ENCODE data around the gene RHBDL3. TPM values are rescaled to one million over a fixed set of nuclear protein-coding genes. Genes with fewer than 3 reads are reported as not detected.
"Not testable (repeated sequence)": the region's sequence is repeated elsewhere in the genome, so short reads cannot be mapped to it uniquely, and the experiment has no call there.

RHBDL3 gene
- total RNA-seq, 1 experiment from 2014 or later = 8.5 TPM

DNA sequence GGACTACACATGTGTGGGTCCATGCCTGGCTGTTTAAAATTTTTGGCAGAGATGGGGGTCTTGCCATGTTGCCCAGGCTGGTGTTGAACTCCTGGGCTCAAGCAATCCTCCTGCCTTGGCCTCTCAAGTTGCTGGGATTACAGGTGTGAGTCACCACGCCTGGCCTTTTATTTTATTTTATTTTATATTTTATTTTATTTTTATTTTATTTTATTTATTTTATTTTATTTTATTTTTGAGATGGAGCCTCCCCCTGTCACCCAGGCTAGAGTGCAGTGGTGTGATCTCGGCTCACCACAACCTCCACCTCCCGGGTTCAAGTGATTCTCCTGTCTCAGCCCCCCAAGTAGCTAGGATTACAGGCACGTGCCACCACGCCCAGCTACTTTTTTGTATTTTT lies 51.0 kb downstream of the RHBDL3 start:
- not testable (repeated sequence) for DNase-seq; H3K4me3 ChIP-seq (ENCODE audit: insufficient read depth, low read depth, low read length); H3K27me3 ChIP-seq (ENCODE audit: control insufficient read depth, insufficient read depth, low read length); H3K36me3 ChIP-seq (replicated peaks; ENCODE audit: control insufficient read depth, insufficient read depth, low read length)

DNA sequence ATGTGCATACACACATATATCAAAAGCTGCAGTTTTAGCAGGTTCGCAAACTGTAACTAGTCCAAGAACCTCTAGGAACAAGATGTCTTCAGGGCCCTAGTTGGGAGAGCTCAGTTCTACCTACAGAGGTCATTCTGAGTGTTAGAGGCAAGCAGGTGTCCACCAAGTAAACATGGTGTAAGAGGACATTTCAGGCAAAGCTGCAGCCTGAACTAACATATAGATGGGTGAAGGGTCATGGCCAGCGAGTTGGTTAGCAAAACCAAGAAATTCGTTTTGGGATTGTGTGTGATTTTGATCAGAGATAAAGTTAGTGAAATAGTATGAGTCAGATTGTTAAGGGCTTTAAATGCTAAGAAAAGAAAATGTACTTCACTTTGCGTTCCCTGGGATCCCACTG lies 51.7 kb downstream of the RHBDL3 start:
- no peaks in the 10 kb centered on the region for H3K27me3 ChIP-seq (ENCODE audit: control insufficient read depth, insufficient read depth, low read length)
- no peak for DNase-seq
- no peaks in the 10 kb centered on the region for H3K36me3 ChIP-seq (replicated peaks; ENCODE audit: control insufficient read depth, insufficient read depth, low read length)
- H3K4me3 ChIP-seq (ENCODE audit: insufficient read depth, low read depth, low read length) = no peak overlapping the region

DNA sequence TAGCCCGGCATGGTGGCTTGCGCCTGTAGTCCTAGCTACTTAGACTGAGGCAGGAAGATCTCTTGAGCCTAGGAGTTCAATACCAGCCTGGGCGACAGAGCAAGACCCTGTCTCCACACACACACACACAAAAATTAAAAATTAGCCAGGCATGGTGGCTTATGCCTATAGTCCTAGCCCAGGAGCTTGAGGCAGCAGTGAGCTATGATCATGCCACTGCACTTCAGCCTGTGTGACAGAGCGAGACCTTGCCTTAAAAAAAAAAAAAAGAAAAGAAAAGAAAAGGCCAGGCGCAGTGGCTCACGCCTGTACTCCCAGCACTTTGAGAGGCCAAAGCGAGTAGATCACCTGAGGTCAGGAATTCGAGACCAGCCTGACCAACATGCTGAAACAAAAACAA lies 52.4 kb downstream of the RHBDL3 start:
- no peak for DNase-seq
- H3K4me3 ChIP-seq (ENCODE audit: insufficient read depth, low read depth, low read length) = no peak overlapping the region
- H3K27me3 ChIP-seq (ENCODE audit: control insufficient read depth, insufficient read depth, low read length) = no peaks in the 10 kb centered on the region
- no peaks in the 10 kb centered on the region for H3K36me3 ChIP-seq (replicated peaks; ENCODE audit: control insufficient read depth, insufficient read depth, low read length)

DNA sequence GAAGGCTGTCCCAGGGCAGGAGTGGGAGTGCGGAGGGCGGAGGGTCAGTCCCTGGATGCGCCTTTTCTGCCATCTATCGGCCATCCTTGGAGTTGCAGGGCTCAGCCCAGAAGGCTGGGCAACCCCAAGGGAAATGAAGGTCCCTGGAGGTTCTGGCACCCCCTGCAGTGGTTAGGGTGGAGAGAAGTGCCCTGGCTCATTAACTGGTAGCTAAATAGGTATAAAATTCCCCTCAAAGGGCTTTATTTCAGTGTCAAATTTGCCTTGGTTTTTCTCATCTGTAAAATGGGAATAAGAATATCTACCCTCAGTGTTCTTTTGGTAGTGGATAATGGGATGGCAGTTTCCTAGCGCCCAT lies 53.9 kb downstream of the RHBDL3 start:
- peak; percentile 93 for DNase-seq
- no peaks in the 10 kb centered on the region for H3K27me3 ChIP-seq (ENCODE audit: control insufficient read depth, insufficient read depth, low read length)
- H3K4me3 ChIP-seq (ENCODE audit: insufficient read depth, low read depth, low read length) = no peak overlapping the region
- no peaks in the 10 kb centered on the region for H3K36me3 ChIP-seq (replicated peaks; ENCODE audit: control insufficient read depth, insufficient read depth, low read length)

DNA sequence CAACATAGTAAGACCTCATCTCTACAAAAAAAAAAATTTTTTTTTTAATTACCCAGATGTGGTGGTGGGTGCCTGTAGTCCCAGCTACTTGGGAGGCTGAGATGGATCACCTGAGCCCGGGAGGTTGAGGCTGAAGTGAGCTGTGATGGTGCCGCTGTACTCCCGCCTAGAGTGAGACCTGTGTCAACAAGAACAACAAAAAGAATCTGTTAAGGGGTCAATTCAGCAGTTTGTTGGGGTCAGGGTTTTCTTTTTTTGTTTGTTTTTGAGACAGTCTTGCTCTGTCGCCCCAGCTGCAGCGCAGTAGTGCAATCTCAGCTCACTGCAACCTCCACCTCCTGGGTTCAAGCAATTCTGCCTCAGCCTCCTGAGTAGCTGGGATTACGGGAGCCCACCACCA lies 54.4 kb downstream of the RHBDL3 start:
- H3K4me3 ChIP-seq (ENCODE audit: insufficient read depth, low read depth, low read length); DNase-seq; H3K36me3 ChIP-seq (replicated peaks; ENCODE audit: control insufficient read depth, insufficient read depth, low read length); H3K27me3 ChIP-seq (ENCODE audit: control insufficient read depth, insufficient read depth, low read length): not testable (repeated sequence)

DNA sequence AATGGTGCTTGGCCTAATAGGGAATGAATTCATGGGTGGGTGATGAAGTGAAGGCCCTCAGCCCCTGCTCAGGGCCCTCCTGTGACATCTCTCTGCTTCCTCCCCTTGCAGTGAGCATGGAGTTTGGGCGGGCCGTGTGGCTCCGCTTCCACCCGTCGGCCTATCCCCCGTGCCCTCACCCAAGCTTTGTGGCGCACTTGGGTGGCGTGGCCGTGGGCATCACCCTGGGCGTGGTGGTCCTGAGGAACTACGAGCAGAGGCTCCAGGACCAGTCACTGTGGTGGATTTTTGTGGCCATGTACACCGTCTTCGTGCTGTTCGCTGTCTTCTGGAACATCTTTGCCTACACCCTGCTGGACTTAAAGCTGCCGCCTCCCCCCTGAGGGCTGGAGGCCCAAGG lies 55.2 kb downstream of the RHBDL3 start:
- H3K36me3 ChIP-seq (replicated peaks; ENCODE audit: control insufficient read depth, insufficient read depth, low read length) = no peaks in the 10 kb centered on the region
- no peak overlapping the region for H3K4me3 ChIP-seq (ENCODE audit: insufficient read depth, low read depth, low read length)
- DNase-seq = no peak
- no peaks in the 10 kb centered on the region for H3K27me3 ChIP-seq (ENCODE audit: control insufficient read depth, insufficient read depth, low read length)

DNA sequence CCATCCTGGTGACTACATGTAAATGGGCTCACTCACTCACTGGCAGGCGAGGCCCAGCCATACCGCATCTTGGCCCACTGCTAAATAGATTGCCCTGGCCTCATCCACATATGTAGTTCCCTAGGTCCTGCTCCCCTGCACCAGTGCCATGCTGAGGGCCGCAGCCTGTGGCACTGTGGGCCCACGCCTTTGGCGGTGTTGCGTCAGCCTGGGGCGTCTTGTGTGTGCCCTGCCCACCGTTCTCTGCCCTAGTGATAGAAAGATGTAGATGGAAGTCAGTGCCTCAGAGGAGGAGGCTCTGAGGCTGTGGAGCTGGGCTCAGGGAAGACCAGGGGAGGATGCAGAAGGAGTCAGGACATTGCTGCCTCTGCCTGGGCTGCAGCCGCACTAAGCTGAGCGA lies 57.4 kb downstream of the RHBDL3 start:
- no peak for DNase-seq
- Histone ChIP-seq H3K4me3 (ENCODE audit: insufficient read depth, low read depth, low read length) (no peak overlapping the region), H3K27me3 (ENCODE audit: control insufficient read depth, insufficient read depth, low read length) (no peaks in the 10 kb centered on the region), H3K36me3 (replicated peaks; ENCODE audit: control insufficient read depth, insufficient read depth, low read length) (no peaks in the 10 kb centered on the region)

DNA sequence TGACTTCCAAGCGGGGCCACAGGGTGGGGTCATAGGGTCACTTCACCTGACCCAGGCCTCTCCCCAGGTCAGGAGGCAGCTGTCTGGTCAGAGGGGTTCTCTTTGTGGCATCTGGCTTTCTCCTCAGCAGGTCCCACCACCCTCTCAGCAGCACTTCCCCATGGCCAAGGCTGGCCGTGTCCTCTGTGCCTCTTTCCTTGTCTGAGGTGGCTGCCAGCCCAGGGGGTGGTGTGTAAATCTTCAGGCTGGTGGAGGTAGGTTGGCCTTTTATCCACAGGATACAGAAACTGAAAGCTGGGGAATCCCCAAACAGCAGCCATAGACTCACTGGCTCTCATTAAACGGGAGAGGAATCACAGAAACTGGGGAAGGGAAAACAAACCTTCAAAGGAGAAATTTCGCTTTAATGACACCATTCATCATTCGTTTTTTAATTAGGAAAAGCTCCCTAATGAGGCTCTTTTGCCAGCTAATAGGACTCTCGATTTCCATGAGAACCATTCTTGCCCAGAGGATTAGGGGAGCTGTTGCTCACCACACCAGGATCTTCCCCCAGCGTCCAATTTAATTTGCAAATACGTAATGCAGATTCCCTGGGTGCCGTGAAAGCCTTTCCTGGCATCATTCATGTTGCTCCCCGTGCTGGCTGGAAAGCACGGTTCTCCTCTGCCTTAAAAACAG lies 58.3 kb downstream of the RHBDL3 start:
- Histone ChIP-seq H3K4me3 (ENCODE audit: insufficient read depth, low read depth, low read length) (no peak overlapping the region), H3K36me3 (replicated peaks; ENCODE audit: control insufficient read depth, insufficient read depth, low read length) (no peaks in the 10 kb centered on the region)
- peak; percentile 73 for DNase-seq

DNA sequence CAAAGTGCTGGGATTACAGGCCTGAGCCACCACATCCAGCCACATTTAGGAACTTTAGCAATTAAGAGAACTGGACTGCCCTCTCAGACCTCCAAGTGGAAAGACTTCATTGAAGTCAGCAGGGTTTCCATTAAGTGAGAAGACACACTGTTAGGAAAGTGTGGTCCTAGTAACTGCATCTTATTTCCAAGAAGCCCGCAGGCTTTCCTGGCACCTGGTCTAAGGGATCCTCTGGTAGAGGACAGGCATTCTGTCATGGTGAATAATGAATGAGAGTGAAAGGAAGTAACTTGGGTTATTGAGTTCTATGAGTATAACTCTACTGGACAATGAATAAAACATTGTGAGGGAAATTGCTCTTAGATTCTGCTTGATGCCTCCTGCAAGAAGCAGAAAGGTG lies 62.3 kb downstream of the RHBDL3 start:
- Histone ChIP-seq H3K27me3 (ENCODE audit: control insufficient read depth, insufficient read depth, low read length) (no peaks in the 10 kb centered on the region), H3K4me3 (ENCODE audit: insufficient read depth, low read depth, low read length) (no peak overlapping the region), H3K36me3 (replicated peaks; ENCODE audit: control insufficient read depth, insufficient read depth, low read length) (no peaks in the 10 kb centered on the region; the same call in 1 of the 2 replicates)
- DNase-seq = no peak

More for the DNA sequence above, 58.3 kb downstream of the RHBDL3 start:
- no peaks in the 10 kb centered on the region for H3K27me3 ChIP-seq (ENCODE audit: control insufficient read depth, insufficient read depth, low read length)

DNA sequence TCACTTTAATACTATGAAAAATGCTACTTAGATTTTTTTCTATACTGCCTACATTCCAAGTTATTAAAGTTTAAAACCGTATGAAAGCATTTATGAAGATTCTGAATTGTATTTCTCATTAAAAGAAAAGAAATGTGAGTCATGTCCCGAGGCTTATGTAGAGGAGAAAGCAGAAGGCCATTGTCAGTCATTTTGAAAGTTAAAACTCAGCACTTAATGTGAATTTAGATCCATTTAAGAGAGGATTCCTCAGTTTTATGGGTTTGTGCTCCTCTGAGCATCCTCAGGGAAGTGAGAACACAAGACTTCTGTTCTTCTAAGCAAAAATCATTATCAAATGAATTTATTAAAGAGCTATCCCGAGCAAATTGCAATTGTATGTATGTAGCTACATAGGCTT lies 64.5 kb downstream of the RHBDL3 start:
- DNase-seq = no peak
- Histone ChIP-seq H3K36me3 (replicated peaks; ENCODE audit: control insufficient read depth, insufficient read depth, low read length) (peaks cover 10% of the 10 kb centered on the region), H3K4me3 (ENCODE audit: insufficient read depth, low read depth, low read length) (no peak overlapping the region), H3K27me3 (ENCODE audit: control insufficient read depth, insufficient read depth, low read length) (no peaks in the 10 kb centered on the region)

DNA sequence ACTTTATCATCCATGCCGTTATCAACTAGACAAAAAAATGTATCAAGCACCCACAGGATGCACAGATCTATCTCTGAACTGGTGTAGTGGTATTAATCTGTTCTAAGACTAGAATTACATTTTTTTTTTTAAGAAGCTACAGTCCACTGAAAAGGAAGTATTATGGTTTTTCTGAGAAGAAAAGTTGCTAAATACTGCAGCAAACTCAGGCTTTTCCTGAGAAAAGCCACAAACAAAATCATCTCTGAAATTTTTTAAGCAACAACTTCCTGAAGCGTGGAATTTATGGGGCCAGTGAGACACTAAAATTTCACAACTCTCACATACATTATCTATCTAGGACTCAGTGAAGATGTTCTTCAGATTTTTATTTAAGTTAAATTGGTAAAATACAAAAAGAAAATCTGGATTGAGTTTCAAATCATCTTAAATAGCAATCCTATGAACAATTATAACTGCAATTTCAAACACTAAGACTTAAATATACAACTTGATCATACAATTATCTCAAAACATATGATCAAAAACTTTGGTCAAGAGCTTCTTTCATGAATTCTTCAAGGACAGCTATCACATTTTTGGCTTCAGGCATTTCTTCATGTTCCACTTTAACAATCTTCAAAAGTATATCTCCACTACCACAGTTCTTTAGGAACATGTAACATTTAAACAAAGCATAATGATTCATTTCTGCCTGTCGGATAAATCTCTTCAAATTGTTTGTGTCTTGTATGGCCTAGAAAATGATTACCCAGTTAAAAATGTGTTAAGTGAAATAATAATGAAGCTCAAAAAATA lies 65.8 kb downstream of the RHBDL3 start:
- Histone ChIP-seq H3K4me3 (ENCODE audit: insufficient read depth, low read depth, low read length) (no peak overlapping the region), H3K27me3 (ENCODE audit: control insufficient read depth, insufficient read depth, low read length) (no peaks in the 10 kb centered on the region), H3K36me3 (replicated peaks; ENCODE audit: control insufficient read depth, insufficient read depth, low read length) (peaks cover 15% of the 10 kb centered on the region)
- no peak for DNase-seq

DNA sequence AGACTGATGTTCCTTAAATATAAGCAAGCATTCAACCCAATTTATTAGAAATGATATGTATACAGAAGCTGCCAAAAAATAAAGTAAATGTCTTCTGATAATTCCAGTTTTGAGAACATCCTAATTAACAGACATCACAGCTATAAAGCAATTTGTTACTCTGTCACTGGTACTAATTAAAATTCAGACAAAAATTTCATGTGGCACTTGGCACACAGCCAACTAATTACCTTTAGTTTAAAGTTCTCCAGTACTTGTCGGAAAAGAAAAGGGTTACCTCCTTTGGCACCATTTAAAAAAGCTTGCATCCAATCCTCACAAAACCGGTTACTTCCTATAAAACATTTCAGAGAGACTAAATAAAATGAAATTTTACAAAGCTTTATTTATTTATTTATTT lies 67.6 kb downstream of the RHBDL3 start:
- no peaks in the 10 kb centered on the region for H3K27me3 ChIP-seq (ENCODE audit: control insufficient read depth, insufficient read depth, low read length)
- no peak for DNase-seq
- peaks cover 19% of the 10 kb centered on the region for H3K36me3 ChIP-seq (replicated peaks; ENCODE audit: control insufficient read depth, insufficient read depth, low read length)
- H3K4me3 ChIP-seq (ENCODE audit: insufficient read depth, low read depth, low read length) = no peak overlapping the region

DNA sequence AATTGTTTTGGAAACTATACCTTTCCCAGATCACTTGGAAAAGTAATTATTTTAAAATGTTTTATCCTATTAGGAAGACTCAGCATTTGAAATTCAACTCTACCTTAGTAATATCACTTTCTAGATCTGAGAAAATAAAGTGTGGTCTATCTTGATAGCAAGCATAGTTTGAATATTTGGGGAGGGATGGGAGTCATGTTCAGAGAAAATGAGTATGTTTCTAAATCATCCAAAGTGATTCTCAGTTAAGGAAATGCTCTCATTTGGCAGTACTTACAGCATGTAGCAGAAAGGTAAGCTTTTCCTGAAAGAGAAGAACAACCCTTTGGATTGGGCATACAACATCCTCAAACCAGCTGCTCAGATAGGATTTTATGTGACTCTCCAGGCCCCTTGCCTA lies 69.4 kb downstream of the RHBDL3 start:
- peaks cover 26% of the 10 kb centered on the region for H3K36me3 ChIP-seq (replicated peaks; ENCODE audit: control insufficient read depth, insufficient read depth, low read length)
- H3K4me3 ChIP-seq (ENCODE audit: insufficient read depth, low read depth, low read length) = no peak overlapping the region
- no peaks in the 10 kb centered on the region for H3K27me3 ChIP-seq (ENCODE audit: control insufficient read depth, insufficient read depth, low read length)
- no peak for DNase-seq

DNA sequence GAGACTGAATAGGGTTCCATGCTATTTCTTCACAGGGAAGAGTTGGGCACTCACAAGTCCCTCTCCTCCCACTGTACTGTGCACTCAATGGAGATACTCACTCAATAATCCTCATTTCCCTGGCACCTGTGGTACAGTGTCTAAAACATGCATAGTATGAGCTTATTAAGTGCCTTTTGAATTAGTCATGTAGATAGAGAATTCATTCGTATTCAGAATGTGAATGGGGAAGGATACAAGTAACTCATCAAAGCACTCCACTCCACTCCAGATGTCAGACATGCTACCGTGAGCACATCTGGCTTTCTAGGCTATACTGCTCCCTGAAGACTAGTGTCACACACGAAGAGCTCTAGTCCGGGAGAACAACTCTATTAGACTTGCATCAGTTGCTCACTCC lies 70.1 kb downstream of the RHBDL3 start:
- Histone ChIP-seq H3K27me3 (ENCODE audit: control insufficient read depth, insufficient read depth, low read length) (no peaks in the 10 kb centered on the region), H3K36me3 (replicated peaks; ENCODE audit: control insufficient read depth, insufficient read depth, low read length) (peaks cover 26% of the 10 kb centered on the region), H3K4me3 (ENCODE audit: insufficient read depth, low read depth, low read length) (no peak overlapping the region)
- DNase-seq = no peak

DNA sequence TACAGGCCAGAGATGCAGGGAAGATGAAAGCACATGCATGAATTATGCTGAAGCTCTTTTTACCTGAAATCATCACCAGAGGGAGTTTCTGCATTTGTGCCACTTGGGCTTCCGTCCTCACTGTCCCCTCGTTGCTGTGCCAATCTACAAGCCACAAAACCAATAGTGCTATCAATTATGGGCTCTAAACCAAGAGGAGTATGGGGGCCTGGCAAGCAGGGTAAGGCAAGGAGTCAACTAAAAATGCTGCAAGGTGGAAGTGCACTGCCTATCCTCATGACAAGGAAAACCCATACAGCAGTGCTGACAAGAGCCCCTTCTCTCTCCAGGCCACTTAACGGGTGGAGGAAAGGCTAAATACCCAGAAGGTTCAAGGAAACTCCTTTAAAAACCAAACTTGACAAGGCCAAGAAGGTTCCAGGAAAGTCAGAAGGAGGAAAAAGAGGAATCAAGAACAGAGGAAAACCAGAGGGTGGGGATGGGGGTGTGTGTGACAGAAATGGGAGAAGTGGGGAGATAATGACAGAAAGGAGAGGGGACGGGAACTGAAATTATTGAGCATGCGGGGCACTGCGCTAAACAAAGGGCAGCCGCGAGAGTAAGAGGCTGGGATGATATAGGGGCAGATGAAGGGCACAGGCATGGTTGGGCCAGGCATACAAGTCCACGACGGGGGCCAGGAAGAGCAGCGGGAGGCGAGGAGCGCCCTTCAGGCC lies 75.7 kb downstream of the RHBDL3 start:
- no peak for DNase-seq
- peak overlapping the region; percentile 80 for H3K4me3 ChIP-seq (ENCODE audit: insufficient read depth, low read depth, low read length)
- no peaks in the 10 kb centered on the region for H3K27me3 ChIP-seq (ENCODE audit: control insufficient read depth, insufficient read depth, low read length)
- peaks cover 11% of the 10 kb centered on the region for H3K36me3 ChIP-seq (replicated peaks; ENCODE audit: control insufficient read depth, insufficient read depth, low read length)

Data from H7 (cell line).